SK-N-SH (cell line): Measurements from ENCODE around the gene DBH. TPM values are rescaled to one million over a fixed set of nuclear protein-coding genes. Genes with fewer than 3 reads are reported as not detected.
A peak's percentile ranks its signal among the peaks of the same experiment; 100 is the strongest.

Experiments used
- CTCF ChIA-PET: fragments of 300-600, 350-600 bp; formaldehyde crosslinking; extraction: SDS; loops from one replicate; lab custom pipeline; 2021; lab: Yijun Ruan, JAX
- POLR2A ChIA-PET: fragments of 350-600 bp; sonication (Branson Sonifier 250); formaldehyde crosslinking; extraction: SDS; loops from one replicate; lab custom pipeline; 2020; ENCODE audit warnings: antibody characterized with exemption, inconsistent platforms; lab: Yijun Ruan, JAX
- DNase-seq: peaks from one replicate; pipeline ENCODE4 v3.0.0; 2012
- H2AFZ ChIP-seq: fragments of 200-600 bp; sonication (generic); 2 replicates; pipeline ENCODE4 v1.8.1; 2016; ENCODE audit warnings: antibody characterized with exemption, mild to moderate bottlenecking, low read depth
- H3F3A ChIP-seq: fragments of 200-600 bp; sonication (generic); replicated peaks from 2 replicates; pipeline ENCODE3; 2016; ENCODE audit warnings: antibody characterized with exemption, mild to moderate bottlenecking; ENCODE audit not compliant: insufficient read depth
- H3K27ac ChIP-seq, 2 experiments: fragments of 200-500 bp in 1 of 2; fragments of 200-600 bp in 1 of 2; sonication (Bioruptor generic) in 1 of 2; sonication (generic), shearing (Covaris generic) in 1 of 2; 2 replicates each; pipeline versions ENCODE4 v1.5.1 to v1.6.1; 2014 to 2016; ENCODE audit warnings: low read depth in 2 of 2, inconsistent platforms in 1 of 2, low read length in 1 of 2, mild to moderate bottlenecking in 1 of 2, mixed read lengths in 1 of 2
- H3K27me3 ChIP-seq: fragments of 200-600 bp; sonication (generic), shearing (Covaris generic); 2 replicates; pipeline ENCODE4 v1.6.1; 2016; ENCODE audit warnings: mixed run types; ENCODE audit not compliant: insufficient read depth
- H3K36me3 ChIP-seq, 2 experiments: fragments of 200-500 bp in 1 of 2; fragments of 200-600 bp in 1 of 2; sonication (Bioruptor generic) in 1 of 2; sonication (generic) in 1 of 2; replicated peaks in 1 of 2; 2 replicates each; pipeline versions ENCODE3 to v1.5.1; 2014 to 2016; ENCODE audit warnings: low read length in 1 of 2, mild to moderate bottlenecking in 1 of 2; ENCODE audit not compliant: insufficient read depth in 2 of 2, control insufficient read depth in 1 of 2
- H3K4me1 ChIP-seq, 2 experiments: fragments of 200-500 bp in 1 of 2; fragments of 200-600 bp in 1 of 2; sonication (Bioruptor generic) in 1 of 2; sonication (generic), shearing (Covaris generic) in 1 of 2; 2 replicates each; pipeline versions ENCODE4 v1.5.1 to v1.6.1; 2014 to 2016; ENCODE audit warnings: low read depth in 1 of 2, low read length in 1 of 2, mixed run types in 1 of 2; ENCODE audit not compliant: insufficient read depth in 2 of 2, control insufficient read depth in 1 of 2
- H3K4me2 ChIP-seq: fragments of 200-600 bp; sonication (generic), shearing (Covaris generic); 2 replicates; pipeline ENCODE4 v1.6.1; 2017; ENCODE audit warnings: mixed run types
- H3K4me3 ChIP-seq, 2 experiments: fragments of 200-500 bp in 1 of 2; fragments of 200-600 bp in 1 of 2; sonication (Bioruptor generic) in 1 of 2; sonication (generic), shearing (Covaris generic) in 1 of 2; 2 replicates each; pipeline versions ENCODE4 v1.5.1 to v1.8.1; 2014 to 2016; ENCODE audit warnings: low read depth in 2 of 2, inconsistent platforms in 1 of 2, low read length in 1 of 2, mild to moderate bottlenecking in 1 of 2, mixed read lengths in 1 of 2, moderate library complexity in 1 of 2
- H3K79me2 ChIP-seq: fragments of 200-600 bp; sonication (generic); 2 replicates; pipeline ENCODE4 v1.8.1; 2017; ENCODE audit warnings: mild to moderate bottlenecking; ENCODE audit not compliant: insufficient read depth
- H3K9ac ChIP-seq: fragments of 200-600 bp; sonication (generic); 2 replicates; pipeline ENCODE4 v1.6.1; 2017; ENCODE audit warnings: mixed run types
- H3K9me2 ChIP-seq: fragments of 200-600 bp; sonication (generic); 2 replicates; pipeline ENCODE4 v1.6.1; 2017; ENCODE audit warnings: mixed run types
- H3K9me3 ChIP-seq: fragments of 200-600 bp; sonication (generic); 2 replicates; pipeline ENCODE4 v1.6.1; 2017; ENCODE audit warnings: mixed run types, mild to moderate bottlenecking, moderate library complexity
- H4K20me1 ChIP-seq: fragments of 200-600 bp; sonication (generic); 2 replicates; pipeline ENCODE4 v1.6.1; 2017; ENCODE audit warnings: mild to moderate bottlenecking, mixed run types; ENCODE audit not compliant: insufficient read depth
- EP300 ChIP-seq, 2 experiments: IDR thresholded peaks; 2 replicates each; pipeline versions ENCODE4 v1.4.0 to v1.6.1; 2012; ENCODE audit warnings: borderline replicate concordance in 1 of 2, low read depth in 1 of 2, low read length in 1 of 2
- GABPA ChIP-seq: IDR thresholded peaks from 2 replicates; pipeline ENCODE4 v1.4.0; 2012; ENCODE audit warnings: low read depth, mild to moderate bottlenecking
- NFIC ChIP-seq: IDR thresholded peaks from 2 replicates; pipeline ENCODE4 v1.4.0; 2012; ENCODE audit warnings: borderline replicate concordance
- NRF1 ChIP-seq: IDR thresholded peaks from 2 replicates; pipeline ENCODE4 v1.6.1; 2012; ENCODE audit warnings: low read depth, mild to moderate bottlenecking, low read length
- RAD21 ChIP-seq: IDR thresholded peaks from 2 replicates; pipeline ENCODE4 v1.6.1; 2012; ENCODE audit warnings: mild to moderate bottlenecking, low read length
- RXRA ChIP-seq: IDR thresholded peaks from 2 replicates; pipeline ENCODE4 v1.4.0; 2012; ENCODE audit warnings: low read depth, mild to moderate bottlenecking, borderline replicate concordance
- SMC3 ChIP-seq: IDR thresholded peaks from 2 replicates; pipeline ENCODE4 v1.6.1; 2012; ENCODE audit warnings: low read depth, low read length, improper control_type of control experiment
- WGBS: methylation state at CpG from one replicate; pipeline ENCODE4 v1.1.6; 2017; ENCODE audit warnings: low lambda C conversion rate; 5-methylcytosine and 5-hydroxymethylcytosine counted together
- polyA plus RNA-seq, 3 experiments: library from polyadenylated mRNA; depleted of rRNA; stranded (reverse); fragments of >200 nt; gene quantifications; 2 replicates each; pipeline ENCODE4 v1.2.3, GENCODE V29; 2012
- TF ChIP-seq, protein P1 (sequence below): IDR thresholded peaks from 2 replicates; pipeline ENCODE4 v1.4.0; 2012; ENCODE audit warnings: low read depth
- TF ChIP-seq, protein P2 (sequence below): fragments of 150-350 bp; IDR thresholded peaks from 2 replicates; pipeline ENCODE4 v1.6.1; 2016; ENCODE audit warnings: mild to moderate bottlenecking, low read depth, low read length
- TF ChIP-seq, protein P3 (sequence below): fragments of 200-600 bp; sonication (generic); IDR thresholded peaks from 2 replicates; pipeline ENCODE4 v1.6.1; 2017; ENCODE audit warnings: antibody characterized with exemption, mild to moderate bottlenecking, moderate library complexity
- TF ChIP-seq, protein P4 (sequence below): IDR thresholded peaks from 2 replicates; pipeline ENCODE4 v1.6.1; 2012; ENCODE audit warnings: mild to moderate bottlenecking, low read depth, low read length, moderate library complexity

Gene DBH
- polyA plus RNA-seq, 1 of the 3 experiments (the other 2 are of a cell fraction), result 0.92 TPM

DNA sequence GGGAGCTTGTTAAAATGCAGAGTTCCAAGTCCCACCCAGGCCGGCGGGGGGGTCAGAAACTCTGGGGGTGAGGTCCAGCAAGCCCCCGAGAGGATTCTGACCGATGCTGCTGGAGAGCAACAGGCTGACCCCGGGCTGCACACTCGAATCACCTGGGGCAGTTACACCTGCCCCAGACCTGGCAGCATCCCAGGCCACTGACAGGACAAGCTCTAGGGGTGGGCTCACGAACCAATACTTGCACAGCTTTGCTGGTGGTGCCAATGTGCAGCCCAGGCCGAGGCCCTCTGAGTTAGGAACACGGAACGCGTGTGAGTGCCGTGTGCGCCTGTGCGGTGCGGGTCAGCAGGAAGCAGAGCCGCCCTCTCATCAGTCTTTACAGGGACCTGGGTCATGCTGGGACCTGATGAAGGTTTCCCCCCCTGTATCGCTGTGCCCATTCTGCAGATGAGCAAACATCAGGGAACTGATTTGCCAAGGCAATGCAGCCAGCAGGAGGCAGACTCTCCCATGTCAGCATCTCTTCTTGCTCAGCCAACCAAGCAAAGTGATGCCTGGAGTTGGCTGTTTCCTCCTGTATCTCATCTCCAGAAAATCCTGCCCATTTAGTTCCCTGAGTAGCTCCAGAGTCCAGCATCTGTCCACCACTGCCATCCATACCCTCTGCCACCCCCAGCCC is 43.3 kb upstream of the DBH start:
- Histone ChIP-seq H4K20me1 (no peaks in the 10 kb centered on the region), H3K27me3 (no peaks in the 10 kb centered on the region), H3K9me2 (no peaks in the 10 kb centered on the region), H3K79me2 (no peaks in the 10 kb centered on the region), H3F3A (no peaks in the 10 kb centered on the region), H3K36me3 (no peaks in the 10 kb centered on the region), H2AFZ (no peak overlapping the region), H3K4me1 (peaks cover 0 to 40% of the 10 kb centered on the region in 2 experiments; a peak in 1 of 4 replicates), H3K4me3 (no peak overlapping the region), H3K9ac (no peak overlapping the region), H3K27ac (peak overlapping the region in 1 of 2 experiments; percentile 64; a peak in 2 of 4 replicates), H3K4me2 (no peak overlapping the region), H3K9me3 (0 out of 2 replicates have a peak, but pooled peaks cover 8% of the 10 kb centered on the region)
- 94% methylated on average over 7 of the region's 17 CpGs for WGBS
- TF ChIP-seq NFIC (no peak), RXRA (no peak), GABPA (no peak), NRF1 (no peak), EP300 (IDR thresholded peaks at IDR 0.05; ENCODE audit: borderline replicate concordance in 1 of 2, low read depth in 1 of 2, low read length in 1 of 2) (no peak), RAD21 (peak; percentile 48), SMC3 (peak; percentile 27; the same call in 1 of the 2 replicates)
- TF ChIP-seq, protein P1, sequence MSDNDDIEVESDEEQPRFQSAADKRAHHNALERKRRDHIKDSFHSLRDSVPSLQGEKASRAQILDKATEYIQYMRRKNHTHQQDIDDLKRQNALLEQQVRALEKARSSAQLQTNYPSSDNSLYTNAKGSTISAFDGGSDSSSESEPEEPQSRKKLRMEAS, result no peak
- TF ChIP-seq, protein P2, sequence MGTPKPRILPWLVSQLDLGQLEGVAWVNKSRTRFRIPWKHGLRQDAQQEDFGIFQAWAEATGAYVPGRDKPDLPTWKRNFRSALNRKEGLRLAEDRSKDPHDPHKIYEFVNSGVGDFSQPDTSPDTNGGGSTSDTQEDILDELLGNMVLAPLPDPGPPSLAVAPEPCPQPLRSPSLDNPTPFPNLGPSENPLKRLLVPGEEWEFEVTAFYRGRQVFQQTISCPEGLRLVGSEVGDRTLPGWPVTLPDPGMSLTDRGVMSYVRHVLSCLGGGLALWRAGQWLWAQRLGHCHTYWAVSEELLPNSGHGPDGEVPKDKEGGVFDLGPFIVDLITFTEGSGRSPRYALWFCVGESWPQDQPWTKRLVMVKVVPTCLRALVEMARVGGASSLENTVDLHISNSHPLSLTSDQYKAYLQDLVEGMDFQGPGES, result no peak
- TF ChIP-seq, protein P3, sequence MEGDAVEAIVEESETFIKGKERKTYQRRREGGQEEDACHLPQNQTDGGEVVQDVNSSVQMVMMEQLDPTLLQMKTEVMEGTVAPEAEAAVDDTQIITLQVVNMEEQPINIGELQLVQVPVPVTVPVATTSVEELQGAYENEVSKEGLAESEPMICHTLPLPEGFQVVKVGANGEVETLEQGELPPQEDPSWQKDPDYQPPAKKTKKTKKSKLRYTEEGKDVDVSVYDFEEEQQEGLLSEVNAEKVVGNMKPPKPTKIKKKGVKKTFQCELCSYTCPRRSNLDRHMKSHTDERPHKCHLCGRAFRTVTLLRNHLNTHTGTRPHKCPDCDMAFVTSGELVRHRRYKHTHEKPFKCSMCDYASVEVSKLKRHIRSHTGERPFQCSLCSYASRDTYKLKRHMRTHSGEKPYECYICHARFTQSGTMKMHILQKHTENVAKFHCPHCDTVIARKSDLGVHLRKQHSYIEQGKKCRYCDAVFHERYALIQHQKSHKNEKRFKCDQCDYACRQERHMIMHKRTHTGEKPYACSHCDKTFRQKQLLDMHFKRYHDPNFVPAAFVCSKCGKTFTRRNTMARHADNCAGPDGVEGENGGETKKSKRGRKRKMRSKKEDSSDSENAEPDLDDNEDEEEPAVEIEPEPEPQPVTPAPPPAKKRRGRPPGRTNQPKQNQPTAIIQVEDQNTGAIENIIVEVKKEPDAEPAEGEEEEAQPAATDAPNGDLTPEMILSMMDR, result peak; percentile 12; the same call in 1 of the 2 replicates
- TF ChIP-seq, protein P4, sequence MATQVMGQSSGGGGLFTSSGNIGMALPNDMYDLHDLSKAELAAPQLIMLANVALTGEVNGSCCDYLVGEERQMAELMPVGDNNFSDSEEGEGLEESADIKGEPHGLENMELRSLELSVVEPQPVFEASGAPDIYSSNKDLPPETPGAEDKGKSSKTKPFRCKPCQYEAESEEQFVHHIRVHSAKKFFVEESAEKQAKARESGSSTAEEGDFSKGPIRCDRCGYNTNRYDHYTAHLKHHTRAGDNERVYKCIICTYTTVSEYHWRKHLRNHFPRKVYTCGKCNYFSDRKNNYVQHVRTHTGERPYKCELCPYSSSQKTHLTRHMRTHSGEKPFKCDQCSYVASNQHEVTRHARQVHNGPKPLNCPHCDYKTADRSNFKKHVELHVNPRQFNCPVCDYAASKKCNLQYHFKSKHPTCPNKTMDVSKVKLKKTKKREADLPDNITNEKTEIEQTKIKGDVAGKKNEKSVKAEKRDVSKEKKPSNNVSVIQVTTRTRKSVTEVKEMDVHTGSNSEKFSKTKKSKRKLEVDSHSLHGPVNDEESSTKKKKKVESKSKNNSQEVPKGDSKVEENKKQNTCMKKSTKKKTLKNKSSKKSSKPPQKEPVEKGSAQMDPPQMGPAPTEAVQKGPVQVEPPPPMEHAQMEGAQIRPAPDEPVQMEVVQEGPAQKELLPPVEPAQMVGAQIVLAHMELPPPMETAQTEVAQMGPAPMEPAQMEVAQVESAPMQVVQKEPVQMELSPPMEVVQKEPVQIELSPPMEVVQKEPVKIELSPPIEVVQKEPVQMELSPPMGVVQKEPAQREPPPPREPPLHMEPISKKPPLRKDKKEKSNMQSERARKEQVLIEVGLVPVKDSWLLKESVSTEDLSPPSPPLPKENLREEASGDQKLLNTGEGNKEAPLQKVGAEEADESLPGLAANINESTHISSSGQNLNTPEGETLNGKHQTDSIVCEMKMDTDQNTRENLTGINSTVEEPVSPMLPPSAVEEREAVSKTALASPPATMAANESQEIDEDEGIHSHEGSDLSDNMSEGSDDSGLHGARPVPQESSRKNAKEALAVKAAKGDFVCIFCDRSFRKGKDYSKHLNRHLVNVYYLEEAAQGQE, result no peak
- ChIA-PET POLR2A (interaction anchor here (1.0 to 1.8 kb wide), 5 partner anchors 9 to 54 kb away, joined by 4 to 5 read pairs (median 4); partner anchors contain the start of gene DBH), CTCF (interaction anchor here (0.9 to 3.1 kb wide), 6 partner anchors 11 to 70 kb away, joined by 3 to 25 read pairs (median 4); no protein-coding TSS in a partner anchor)
- DNase-seq, result no peak
